ENCODE measurements around the gene KCTD16. TPM values are rescaled to one million over a fixed set of nuclear protein-coding genes. Genes with fewer than 3 reads are reported as not detected.

KCTD16 gene
- total RNA-seq, 1 donor from 2014 or later: 5.6 TPM

GRCh38 chr5:144403817-144404420 is 233.2 kb downstream of the KCTD16 start:
- no peak overlapping the region for H3K4me3 ChIP-seq (ENCODE audit: insufficient read depth, low read depth, low read length)
- H3K9me3 ChIP-seq (ENCODE audit: insufficient read depth, low read depth, low read length): no peaks in the 10 kb centered on the region
- FAIRE-seq (no peak), DNase-seq (ENCODE audit: low read depth) (no peak)
- H3K27me3 Mint-ChIP-seq (ENCODE audit: low read depth, unreplicated experiment): no peaks in the 10 kb centered on the region
- H3K4me2 ChIP-seq (ENCODE audit: low read length): no peak overlapping the region
- no peaks in the 10 kb centered on the region for H3K27me3 ChIP-seq (ENCODE audit: insufficient read depth, low read length)
- no peaks in the 10 kb centered on the region for H3K36me3 ChIP-seq (ENCODE audit: insufficient read depth, low read length)
- H4K20me1 ChIP-seq (ENCODE audit: insufficient read depth, low read length): no peaks in the 10 kb centered on the region
- no peak overlapping the region for H2AFZ ChIP-seq (ENCODE audit: low read depth, low read length)
- no peaks in the 10 kb centered on the region for H3K4me1 ChIP-seq (ENCODE audit: insufficient read depth, low read length)
- no peaks in the 10 kb centered on the region for H3K9me3 Mint-ChIP-seq (ENCODE audit: unreplicated experiment)
- H3K27ac ChIP-seq (ENCODE audit: low read depth, low read length): no peak overlapping the region
- TF ChIP-seq EZH2 (IDR thresholded peaks at IDR 0.05; ENCODE audit: insufficient read depth, low read length) (no peak), CTCF (IDR thresholded peaks at IDR 0.05; ENCODE audit: insufficient read depth, low read depth, low read length) (no peak)
- no peak overlapping the region for H3K9ac ChIP-seq (ENCODE audit: low read length)
- no peak overlapping the region for H3K4me3 Mint-ChIP-seq (ENCODE audit: unreplicated experiment)
- H3K79me2 ChIP-seq (ENCODE audit: insufficient read depth, low read length): no peaks in the 10 kb centered on the region
- no peaks in the 10 kb centered on the region for H3K4me1 Mint-ChIP-seq (ENCODE audit: low read depth, unreplicated experiment)
- no peaks in the 10 kb centered on the region for H3K36me3 Mint-ChIP-seq (ENCODE audit: low read depth, unreplicated experiment)
- H3K27ac Mint-ChIP-seq (ENCODE audit: unreplicated experiment): no peak overlapping the region

GRCh38 chr5:144404672-144405071 is 234.0 kb downstream of the KCTD16 start:
- no peaks in the 10 kb centered on the region for H3K27me3 Mint-ChIP-seq (ENCODE audit: low read depth, unreplicated experiment)
- Histone ChIP-seq H3K27me3 (ENCODE audit: insufficient read depth, low read length) (no peaks in the 10 kb centered on the region), H2AFZ (ENCODE audit: low read depth, low read length) (no peak overlapping the region), H3K79me2 (ENCODE audit: insufficient read depth, low read length) (no peaks in the 10 kb centered on the region), H3K9me3 (ENCODE audit: insufficient read depth, low read depth, low read length) (no peaks in the 10 kb centered on the region), H3K4me3 (ENCODE audit: insufficient read depth, low read depth, low read length) (no peak overlapping the region), H3K36me3 (ENCODE audit: insufficient read depth, low read length) (no peaks in the 10 kb centered on the region), H3K4me1 (ENCODE audit: insufficient read depth, low read length) (no peaks in the 10 kb centered on the region), H3K4me2 (ENCODE audit: low read length) (no peak overlapping the region), H3K27ac (ENCODE audit: low read depth, low read length) (no peak overlapping the region), H4K20me1 (ENCODE audit: insufficient read depth, low read length) (no peaks in the 10 kb centered on the region), H3K9ac (ENCODE audit: low read length) (no peak overlapping the region)
- no peaks in the 10 kb centered on the region for H3K36me3 Mint-ChIP-seq (ENCODE audit: low read depth, unreplicated experiment)
- FAIRE-seq (no peak), DNase-seq (ENCODE audit: low read depth) (no peak)
- H3K4me3 Mint-ChIP-seq (ENCODE audit: unreplicated experiment): no peak overlapping the region
- H3K27ac Mint-ChIP-seq (ENCODE audit: unreplicated experiment): no peak overlapping the region
- TF ChIP-seq CTCF (IDR thresholded peaks at IDR 0.05; ENCODE audit: insufficient read depth, low read depth, low read length) (no peak), EZH2 (IDR thresholded peaks at IDR 0.05; ENCODE audit: insufficient read depth, low read length) (no peak)
- no peaks in the 10 kb centered on the region for H3K4me1 Mint-ChIP-seq (ENCODE audit: low read depth, unreplicated experiment)
- H3K9me3 Mint-ChIP-seq (ENCODE audit: unreplicated experiment): peaks cover 1% of the 10 kb centered on the region

GRCh38 chr5:144405991-144406390 is 235.3 kb downstream of the KCTD16 start:
- H3K27ac ChIP-seq (ENCODE audit: low read depth, low read length): no peak overlapping the region
- FAIRE-seq (no peak), DNase-seq (ENCODE audit: low read depth) (no peak)
- H3K27ac Mint-ChIP-seq (ENCODE audit: unreplicated experiment): no peak overlapping the region
- no peak overlapping the region for H3K4me3 ChIP-seq (ENCODE audit: insufficient read depth, low read depth, low read length)
- H3K9me3 Mint-ChIP-seq (ENCODE audit: unreplicated experiment): peaks cover 4% of the 10 kb centered on the region
- H3K4me1 Mint-ChIP-seq (ENCODE audit: low read depth, unreplicated experiment): no peaks in the 10 kb centered on the region
- no peaks in the 10 kb centered on the region for H3K36me3 Mint-ChIP-seq (ENCODE audit: low read depth, unreplicated experiment)
- no peak overlapping the region for H2AFZ ChIP-seq (ENCODE audit: low read depth, low read length)
- no peaks in the 10 kb centered on the region for H4K20me1 ChIP-seq (ENCODE audit: insufficient read depth, low read length)
- H3K4me1 ChIP-seq (ENCODE audit: insufficient read depth, low read length): no peaks in the 10 kb centered on the region
- no peak overlapping the region for H3K4me3 Mint-ChIP-seq (ENCODE audit: unreplicated experiment)
- H3K36me3 ChIP-seq (ENCODE audit: insufficient read depth, low read length): no peaks in the 10 kb centered on the region
- no peaks in the 10 kb centered on the region for H3K9me3 ChIP-seq (ENCODE audit: insufficient read depth, low read depth, low read length)
- no peak overlapping the region for H3K9ac ChIP-seq (ENCODE audit: low read length)
- no peaks in the 10 kb centered on the region for H3K79me2 ChIP-seq (ENCODE audit: insufficient read depth, low read length)
- peaks cover 2% of the 10 kb centered on the region for H3K27me3 Mint-ChIP-seq (ENCODE audit: low read depth, unreplicated experiment)
- no peak for TF ChIP-seq EZH2 (IDR thresholded peaks at IDR 0.05; ENCODE audit: insufficient read depth, low read length)
- H3K4me2 ChIP-seq (ENCODE audit: low read length): no peak overlapping the region
- H3K27me3 ChIP-seq (ENCODE audit: insufficient read depth, low read length): no peaks in the 10 kb centered on the region
